Tibial nerve (tissue), 3 donors: ENCODE measurements around the gene PPP2R5B.
"Not testable (repeated sequence)": the region's sequence is repeated elsewhere in the genome, so short reads cannot be mapped to it uniquely, and the experiment has no call there.

Experiments
- EP300 ChIP-seq, 2 donors: sonication (generic); formaldehyde crosslinking; IDR thresholded peaks; one replicate each; pipeline ENCODE4 v1.6.1; 2017; ENCODE audit warnings: antibody characterized with exemption in 2 of 2, mild to moderate bottlenecking in 1 of 2
- POLR2A ChIP-seq, 2 donors: fragments of 450-650 bp; IDR thresholded peaks; one replicate each; pipeline ENCODE4 v1.6.1; 2017; ENCODE audit warnings: antibody characterized with exemption in 2 of 2, mild to moderate bottlenecking in 2 of 2, moderate library complexity in 2 of 2

DNA sequence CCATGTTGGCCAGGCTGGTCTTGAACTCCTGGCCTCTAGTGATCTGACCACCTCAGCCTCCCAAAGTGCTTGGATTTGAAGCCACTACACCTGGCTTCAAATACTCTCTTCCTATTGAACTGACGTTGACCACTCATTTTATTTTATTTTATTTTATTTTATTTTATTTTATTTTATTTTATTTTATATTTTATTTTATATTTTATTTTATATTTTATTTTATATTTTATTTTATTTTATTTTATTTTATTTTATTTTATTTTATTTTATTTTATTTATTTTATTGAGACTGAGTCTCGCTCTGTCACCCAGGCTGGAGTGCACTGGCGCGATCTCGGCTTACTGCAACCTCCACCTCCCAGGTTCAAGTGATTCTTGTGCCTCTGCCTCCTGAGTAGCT is 58.9 kb downstream of the PPP2R5B start:
- not testable (repeated sequence) for TF ChIP-seq POLR2A, EP300 (IDR thresholded peaks at IDR 0.05)
